HG03521 (cell line): ENCODE measurements around the gene CD300E.

Experiments used
- ATAC-seq: cut with Tn5 transposase; IDR thresholded peaks from one replicate; pipeline ENCODE4 v1.9.1; 2021; ENCODE audit warnings: mild to moderate bottlenecking, moderate library complexity; ENCODE audit not compliant: unreplicated experiment

Gene CD300E

GRCh38 chr17:74569020-74570003 lies 54.2 kb downstream of the CD300E start:
- ATAC-seq, result no peak

GRCh38 chr17:74568106-74568873 lies 55.2 kb downstream of the CD300E start:
- ATAC-seq, result no peak

- no peak for ATAC-seq
These were observed 56.1 kb downstream of the CD300E start, which contains the start of gene CD300H for GRCh38 chr17:74567397-74567796. Gene CD300H (minus strand): TSS chr17:74567509.

- no peak for ATAC-seq
These were observed 57.3 kb downstream of the CD300E start for GRCh38 chr17:74566132-74566753.

- ATAC-seq, result no peak
These were observed 58.4 kb downstream of the CD300E start for GRCh38 chr17:74565126-74565525.

GRCh38 chr17:74563358-74563757 lies 60.2 kb downstream of the CD300E start:
- ATAC-seq, result no peak

- ATAC-seq, result no peak
These were observed 62.0 kb downstream of the CD300E start for GRCh38 chr17:74561586-74561985.
